GM19193 (cell line): ENCODE data around the gene GRIA1.

Experiments
- POLR2A ChIP-seq: IDR thresholded peaks from 4 replicates; pipeline ENCODE4 v1.6.1; 2011; ENCODE audit not compliant: insufficient read depth, insufficient read length; ENCODE audit errors: extremely low read depth

The GRIA1 gene

DNA sequence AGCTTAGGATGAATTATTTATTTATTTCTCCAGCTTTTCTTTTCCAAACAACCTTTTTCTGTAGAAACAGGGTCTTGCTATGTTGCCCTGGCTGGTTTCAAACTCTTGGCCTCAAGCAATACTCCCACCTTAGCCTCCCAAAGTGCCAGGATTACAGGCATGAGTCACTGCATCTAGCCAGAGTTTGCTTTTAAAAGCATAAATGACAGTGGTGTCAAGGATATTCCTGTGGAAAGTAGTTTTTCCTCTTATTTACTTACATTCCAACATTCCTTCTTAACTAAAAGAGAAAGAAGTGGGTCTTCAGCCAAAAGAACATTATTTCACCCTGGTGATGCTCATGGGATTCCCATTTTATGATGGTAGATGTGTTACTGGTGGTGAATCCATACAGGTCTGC, 62.4 kb downstream of the GRIA1 start:
- no peak for TF ChIP-seq POLR2A

- TF ChIP-seq POLR2A, result no peak
These were observed 65.1 kb downstream of the GRIA1 start for GRCh38 chr5:153555420-153556114.

DNA sequence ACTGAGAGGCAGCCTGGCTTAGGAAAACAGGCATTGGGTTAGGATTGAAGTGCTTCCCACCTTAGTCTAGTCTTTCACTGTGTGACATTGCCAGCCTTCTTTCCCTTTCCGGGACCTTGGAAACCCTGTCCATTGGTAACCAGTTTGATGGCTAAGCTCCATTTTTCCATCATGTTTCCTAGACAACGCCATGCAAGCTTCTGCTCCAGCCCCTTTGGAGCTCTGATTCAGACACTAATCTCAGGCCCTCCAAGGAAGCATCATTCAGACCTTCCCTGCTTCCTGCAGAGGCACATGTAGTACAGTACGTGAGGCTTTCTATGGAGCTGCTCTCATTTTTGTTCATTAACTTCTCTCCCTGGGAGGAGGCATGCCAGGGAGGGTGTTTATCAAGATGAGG, 68.5 kb downstream of the GRIA1 start:
- TF ChIP-seq POLR2A, result no peak

- TF ChIP-seq POLR2A, result no peak
These were observed 69.5 kb downstream of the GRIA1 start for GRCh38 chr5:153559926-153560325.

GRCh38 chr5:153562189-153562588, 71.7 kb downstream of the GRIA1 start:
- TF ChIP-seq POLR2A, result no peak

DNA sequence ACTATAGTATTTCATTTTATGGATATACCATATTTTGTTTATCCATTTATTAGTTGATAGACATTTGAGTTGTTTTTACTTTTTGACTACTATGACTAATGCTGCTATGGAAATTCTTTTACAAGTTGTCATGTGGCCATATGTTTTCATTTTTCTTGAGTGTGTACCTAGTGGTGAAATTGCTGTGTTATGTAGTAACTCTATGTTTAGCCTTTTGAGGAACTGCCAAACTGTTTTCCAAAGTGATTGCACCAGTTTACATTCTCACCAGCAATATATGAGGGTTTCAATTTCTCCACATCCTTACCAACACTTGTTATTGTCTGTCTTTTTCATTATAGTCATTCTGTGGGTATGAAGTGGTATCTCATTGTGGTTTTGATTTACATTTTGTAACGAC, 75.4 kb downstream of the GRIA1 start:
- TF ChIP-seq POLR2A, result no peak

GRCh38 chr5:153569036-153569435, 78.6 kb downstream of the GRIA1 start:
- no peak for TF ChIP-seq POLR2A

DNA sequence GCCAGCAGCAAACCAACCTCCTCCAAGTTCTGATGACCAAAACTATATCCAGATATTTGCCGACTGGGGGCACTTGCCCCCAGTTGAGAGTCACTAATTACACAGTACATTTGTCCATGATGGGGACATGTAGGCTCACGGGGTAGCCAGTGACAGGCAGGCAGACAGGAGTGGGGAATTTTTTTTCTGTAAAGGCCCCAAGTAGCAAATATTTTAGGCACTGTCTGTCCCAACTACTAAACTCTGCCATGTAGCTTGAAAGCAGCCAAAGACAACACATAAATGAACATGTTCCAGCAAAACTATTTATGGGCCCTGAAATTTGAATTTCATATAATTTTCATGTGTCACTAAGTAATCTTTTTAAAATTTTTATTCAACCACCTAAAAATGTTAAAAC, 80.7 kb downstream of the GRIA1 start:
- no peak for TF ChIP-seq POLR2A

DNA sequence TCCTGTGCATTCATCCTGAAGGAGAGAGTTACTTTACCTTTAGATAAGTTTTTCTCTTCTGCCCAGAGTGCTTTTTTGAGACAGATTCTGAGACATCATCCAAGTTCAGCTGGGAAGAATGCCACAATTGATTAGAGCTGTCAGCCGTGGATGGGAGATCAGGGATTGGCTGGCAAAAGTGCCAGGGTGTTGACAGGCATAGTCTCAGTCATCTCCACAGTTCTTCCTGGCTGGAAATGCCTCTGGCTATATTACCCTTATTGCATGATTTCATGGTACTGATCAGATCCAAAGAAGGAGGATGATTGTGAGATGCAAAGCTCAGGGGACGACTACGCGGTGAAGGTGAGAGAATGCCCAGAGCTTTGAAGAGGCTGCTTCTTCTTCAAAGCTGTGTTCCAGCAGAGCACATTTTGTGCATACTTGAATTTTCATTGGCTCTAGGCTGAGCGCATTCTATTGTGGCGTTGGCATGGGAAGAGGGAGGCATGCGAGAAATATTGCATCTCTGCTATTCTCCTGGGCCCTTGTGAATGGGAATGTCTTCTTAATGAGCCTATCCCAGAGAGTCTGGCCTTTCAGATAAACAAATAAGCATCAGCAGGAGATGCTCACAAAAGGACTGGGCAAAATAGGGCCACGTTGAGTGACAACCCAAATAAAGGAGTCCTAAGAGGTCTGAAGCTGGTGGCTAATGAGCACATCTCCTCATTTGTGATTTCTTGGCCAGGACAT, 82.1 kb downstream of the GRIA1 start:
- no peak for TF ChIP-seq POLR2A

GRCh38 chr5:153573326-153574033, 83.0 kb downstream of the GRIA1 start:
- TF ChIP-seq POLR2A, result no peak

GRCh38 chr5:153584126-153584959, 93.9 kb downstream of the GRIA1 start:
- TF ChIP-seq POLR2A, result no peak

DNA sequence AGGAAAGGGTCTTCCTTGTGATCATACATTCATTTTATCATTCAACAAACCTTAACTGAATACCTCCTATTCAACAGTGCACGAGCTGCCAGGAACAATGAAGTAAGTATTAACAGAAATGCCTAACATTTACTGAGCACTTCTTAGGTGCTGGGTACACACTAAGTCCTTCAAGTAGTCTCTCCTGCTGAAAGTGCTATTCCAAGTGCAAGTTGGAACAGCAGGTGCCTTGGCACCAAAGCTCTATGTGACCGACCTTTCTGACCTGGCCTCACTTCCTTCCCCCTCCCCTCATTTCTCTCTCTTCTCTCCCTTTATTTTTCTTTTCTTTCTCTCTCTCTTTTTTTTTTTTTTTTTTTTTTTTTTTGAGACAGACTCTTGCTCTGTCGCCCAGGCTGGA, 94.5 kb downstream of the GRIA1 start:
- TF ChIP-seq POLR2A, result no peak

GRCh38 chr5:153585622-153586277, 95.3 kb downstream of the GRIA1 start:
- no peak for TF ChIP-seq POLR2A

DNA sequence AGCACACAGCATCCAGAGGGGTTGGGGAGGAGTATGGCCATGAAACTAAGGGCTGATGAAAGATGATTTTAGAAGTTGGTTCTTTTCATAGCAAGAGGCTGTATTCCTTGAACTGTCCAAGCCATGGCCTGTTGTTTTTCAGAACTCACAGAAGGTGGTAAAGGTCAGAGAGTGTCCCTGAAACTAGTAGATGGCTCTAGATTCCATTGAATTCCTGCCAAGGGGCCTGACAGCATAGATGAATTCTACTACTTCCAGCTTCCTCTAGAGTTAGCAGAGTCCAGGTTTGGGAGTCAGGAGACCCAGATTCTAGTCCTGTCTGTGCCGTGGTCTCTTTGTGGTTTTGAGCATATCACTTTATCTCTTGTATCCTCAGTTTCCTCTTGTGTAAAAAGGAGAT, 101.6 kb downstream of the GRIA1 start:
- no peak for TF ChIP-seq POLR2A
